Coronary artery (tissue), 2 donors: ENCODE results near the gene TMED1.

Experiments used
- DNase-seq: peaks from one replicate; pipeline ENCODE4 v3.0.0-alpha.2; 2017; ENCODE audit warnings: low spot score
- H3K27ac ChIP-seq, 2 donors: fragments of 200-600 bp; sonication (generic); one replicate each; pipeline ENCODE4 v1.5.1; 2016 to 2019
- H3K4me3 ChIP-seq: fragments of 200-600 bp; sonication (generic); 2 replicates; pipeline ENCODE4 v1.5.1; 2016; ENCODE audit warnings: mild to moderate bottlenecking, moderate library complexity
- CTCF ChIP-seq: fragments of 200-600 bp; sonication (generic); IDR thresholded peaks from one replicate; pipeline ENCODE4 v1.5.1; 2019; ENCODE audit warnings: antibody characterized with exemption

Gene TMED1

GRCh38 chr19:10836479-10837330 lies 693 bp upstream of the TMED1 start:
- H3K27ac ChIP-seq, result peak overlapping the region; percentile 96 to 100
- H3K4me3 ChIP-seq, result peak overlapping the region; percentile 92
- peak; percentile 89 for DNase-seq
- TF ChIP-seq CTCF, result no peak

GRCh38 chr19:10835089-10835753 lies 791 bp downstream of the TMED1 start:
- H3K4me3 ChIP-seq, result peak overlapping the region; percentile 92
- no peak for TF ChIP-seq CTCF
- no peak for DNase-seq
- H3K27ac ChIP-seq, result peak overlapping the region; percentile 96 to 100

- DNase-seq, result no peak
- TF ChIP-seq CTCF, result no peak
- no peak overlapping the region for H3K27ac ChIP-seq
Measured at GRCh38 chr19:10832939-10833296, 3.1 kb downstream of the TMED1 start.

DNA sequence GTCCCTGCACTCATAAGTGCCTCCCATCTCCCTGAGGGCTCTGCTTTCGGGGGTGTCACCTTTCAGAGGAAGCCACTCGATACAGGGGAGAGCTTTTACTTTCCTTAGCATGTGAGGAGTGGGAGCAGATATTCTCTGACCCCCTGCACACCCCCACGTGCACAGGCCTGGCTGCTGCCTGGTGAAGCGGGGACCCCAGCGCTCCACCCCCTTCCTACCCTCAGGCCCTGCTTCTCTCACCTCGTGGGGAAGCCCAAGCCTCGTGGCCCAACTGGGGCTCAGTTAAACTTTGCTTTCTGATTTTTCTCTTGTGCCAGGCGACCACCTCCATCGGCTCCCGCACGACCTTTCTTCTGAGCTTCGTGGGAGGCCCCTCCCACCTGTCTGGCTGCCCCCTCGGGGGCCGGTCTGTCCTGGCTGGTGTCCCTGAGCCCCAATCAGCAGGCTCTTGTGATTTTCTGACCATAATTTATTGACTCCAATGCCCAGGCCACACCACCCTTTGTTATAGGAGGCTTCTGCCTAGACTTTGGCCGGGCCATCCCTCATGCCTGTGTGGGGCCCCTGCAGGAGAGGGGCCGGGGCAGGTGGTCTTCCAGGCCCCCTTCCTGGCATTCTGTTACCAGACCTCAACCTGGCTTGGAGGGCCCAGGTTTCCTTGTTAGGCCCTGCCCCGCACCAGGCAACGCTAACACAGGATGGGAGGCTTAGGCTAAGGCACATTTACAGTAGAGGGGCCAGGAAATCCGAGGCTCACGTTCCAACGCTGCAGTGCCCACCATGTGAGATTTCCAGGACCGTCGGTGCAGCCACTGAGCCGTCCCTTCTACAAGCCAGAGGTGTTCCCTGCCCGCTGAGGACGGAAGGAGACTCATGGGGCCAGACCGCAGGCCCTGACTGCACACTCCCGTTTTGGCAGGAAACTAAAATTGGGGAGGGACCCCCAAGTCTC lies 3.7 kb downstream of the TMED1 start:
- Histone ChIP-seq H3K4me3 (no peak overlapping the region), H3K27ac (no peak overlapping the region)
- TF ChIP-seq CTCF, result no peak
- no peak for DNase-seq

More at GRCh38 chr19:10832939-10833296, 3.1 kb downstream of the TMED1 start:
- H3K4me3 ChIP-seq, result no peak overlapping the region

DNA sequence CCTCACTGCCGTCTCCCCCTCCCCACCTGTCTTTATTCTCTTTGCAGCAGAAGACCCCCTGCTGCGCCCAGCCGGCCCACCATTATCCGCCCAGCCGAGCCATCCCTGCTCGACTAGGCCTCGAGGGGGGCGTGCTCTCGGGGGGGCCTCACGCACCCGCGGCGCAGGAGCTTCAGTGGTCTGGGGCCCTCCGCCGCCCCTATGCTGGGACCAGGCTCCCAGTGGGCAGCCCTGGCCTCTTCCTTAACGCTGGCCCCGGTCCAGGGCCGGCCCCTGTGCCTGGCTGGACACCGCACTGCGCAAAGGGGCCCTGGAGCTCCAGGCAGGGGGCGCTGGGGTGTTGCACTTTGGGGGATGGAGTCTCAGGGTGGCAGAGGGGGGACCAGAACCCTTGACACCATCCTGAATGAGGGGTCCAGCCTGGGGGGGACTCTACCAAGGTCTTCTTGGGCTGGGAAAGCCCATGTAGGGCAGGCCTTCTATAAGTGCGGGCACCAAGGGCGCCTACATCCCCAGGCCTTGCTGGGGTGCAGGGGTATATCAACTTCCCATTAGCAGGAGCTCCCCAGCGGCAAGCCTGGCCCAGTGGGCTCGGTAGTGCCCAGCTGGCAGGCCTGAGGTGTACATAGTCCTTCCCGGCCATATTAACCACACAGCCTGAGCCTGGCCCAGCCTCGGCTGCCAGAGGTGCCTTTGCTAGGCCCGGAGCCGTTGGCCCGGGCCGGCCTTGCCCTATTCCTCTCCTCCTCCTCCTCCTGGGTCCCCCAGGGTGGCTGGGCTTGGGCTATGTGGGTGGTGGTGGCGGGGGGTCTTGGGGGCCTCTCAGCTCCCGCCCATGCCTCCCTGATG lies 4.9 kb downstream of the TMED1 start:
- Histone ChIP-seq H3K27ac (no peak overlapping the region), H3K4me3 (no peak overlapping the region)
- no peak for TF ChIP-seq CTCF
- no peak for DNase-seq

DNA sequence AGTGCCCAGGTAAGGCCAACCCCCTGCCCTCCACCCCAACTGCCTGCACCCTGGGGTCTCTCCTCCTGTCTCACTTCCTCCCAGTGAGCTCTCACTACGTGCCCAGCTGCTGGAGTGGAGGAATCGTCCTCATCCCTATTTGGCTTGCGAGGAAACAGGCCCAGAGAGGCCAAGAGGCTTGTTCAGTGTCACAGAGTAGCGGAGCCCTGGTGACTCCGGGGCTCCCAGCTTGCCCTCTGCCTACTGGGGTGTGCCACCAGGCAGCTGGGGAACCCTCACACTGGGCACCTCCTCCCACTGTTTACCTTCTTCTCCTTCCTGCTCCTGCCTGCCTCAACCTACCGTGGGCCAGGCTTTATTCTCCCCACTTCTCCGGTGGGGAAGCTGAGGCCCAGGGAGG lies 5.6 kb downstream of the TMED1 start:
- H3K27ac ChIP-seq, result no peak overlapping the region
- DNase-seq, result no peak
- TF ChIP-seq CTCF, result no peak
- no peak overlapping the region for H3K4me3 ChIP-seq
